ENCODE results near the gene ACVRL1. TPM values are rescaled to one million over a fixed set of nuclear protein-coding genes. Genes with fewer than 3 reads are reported as not detected.

Gene ACVRL1
- total RNA-seq, 2 donors from 2014 or later = 31.1 to 34.8 TPM

DNA sequence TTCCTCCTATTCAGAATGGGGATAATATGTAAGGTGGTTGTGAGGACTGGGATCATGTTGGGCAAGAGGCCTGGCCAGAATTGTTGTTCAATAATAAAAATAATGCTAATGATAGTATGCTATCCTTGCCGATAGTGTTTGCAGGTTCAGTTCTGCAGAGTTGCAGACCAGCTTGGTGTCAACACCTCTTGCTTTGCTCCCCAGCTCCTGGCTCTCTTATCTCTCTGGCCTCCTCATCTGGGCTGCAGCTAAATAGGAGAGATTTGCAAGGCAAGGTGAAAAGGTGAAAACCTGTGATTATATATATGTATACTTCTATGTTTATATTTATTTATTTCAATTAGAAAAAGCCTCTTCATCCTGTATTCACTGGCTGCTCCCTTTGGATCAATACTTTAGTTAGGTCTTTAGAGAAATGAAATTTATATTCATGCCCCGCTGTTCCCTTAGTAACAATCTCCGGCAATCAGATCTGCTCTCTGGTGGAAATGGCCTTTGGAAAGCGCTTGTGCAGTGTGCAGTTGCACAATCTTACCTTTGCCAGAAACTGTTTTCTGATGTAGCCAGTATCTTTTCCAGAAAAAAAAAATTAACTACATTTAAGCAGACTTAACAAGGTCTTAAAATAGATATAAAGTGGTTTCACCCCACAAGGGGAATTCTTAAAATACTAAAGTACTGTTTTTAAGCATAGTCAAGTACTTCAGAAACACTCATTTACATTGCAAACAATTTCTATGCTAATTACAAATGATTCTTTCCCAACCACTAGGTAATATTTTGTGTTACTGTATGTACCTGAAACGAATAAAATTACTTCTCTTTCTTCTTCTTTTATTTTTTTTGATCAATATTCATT, 25.1 kb downstream of the ACVRL1 start:
- 41% methylated on average over 5 of the region's 5 CpGs for WGBS
- no peak for DNase-seq (ENCODE audit: low spot score)

DNA sequence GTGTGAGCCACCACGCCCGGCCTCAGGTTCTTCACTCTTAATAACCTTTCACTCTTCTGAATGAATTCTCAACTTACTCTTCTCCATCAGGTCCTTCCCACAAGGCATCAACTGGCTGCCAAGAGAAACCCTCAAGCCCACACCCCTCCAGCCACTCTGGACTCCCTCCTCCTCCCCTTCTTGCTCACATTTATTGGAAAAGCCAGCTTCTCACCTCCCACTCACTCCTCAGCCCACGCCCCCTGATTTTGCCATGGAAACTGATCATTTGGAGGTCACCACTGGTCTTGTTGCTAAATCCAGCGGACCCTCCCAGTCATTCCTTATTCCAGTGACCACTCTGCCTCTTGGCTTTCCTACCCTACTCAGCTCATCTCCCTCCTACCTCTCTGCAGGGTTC, 26.8 kb downstream of the ACVRL1 start:
- Histone ChIP-seq H3K36me3 (no peaks in the 10 kb centered on the region), H3K4me3 (no peak overlapping the region), H3K27ac (no peak overlapping the region), H3K9me3 (no peaks in the 10 kb centered on the region), H3K4me1 (replicated peaks) (no peaks in the 10 kb centered on the region), H3K27me3 (replicated peaks; ENCODE audit: insufficient read depth) (no peaks in the 10 kb centered on the region)
- no peak for DNase-seq (ENCODE audit: low spot score)
- WGBS = 93% methylated on average over 4 of the region's 4 CpGs
- intact Hi-C loops (cut with DNase I) = no loop called here
- TF ChIP-seq, protein P1, sequence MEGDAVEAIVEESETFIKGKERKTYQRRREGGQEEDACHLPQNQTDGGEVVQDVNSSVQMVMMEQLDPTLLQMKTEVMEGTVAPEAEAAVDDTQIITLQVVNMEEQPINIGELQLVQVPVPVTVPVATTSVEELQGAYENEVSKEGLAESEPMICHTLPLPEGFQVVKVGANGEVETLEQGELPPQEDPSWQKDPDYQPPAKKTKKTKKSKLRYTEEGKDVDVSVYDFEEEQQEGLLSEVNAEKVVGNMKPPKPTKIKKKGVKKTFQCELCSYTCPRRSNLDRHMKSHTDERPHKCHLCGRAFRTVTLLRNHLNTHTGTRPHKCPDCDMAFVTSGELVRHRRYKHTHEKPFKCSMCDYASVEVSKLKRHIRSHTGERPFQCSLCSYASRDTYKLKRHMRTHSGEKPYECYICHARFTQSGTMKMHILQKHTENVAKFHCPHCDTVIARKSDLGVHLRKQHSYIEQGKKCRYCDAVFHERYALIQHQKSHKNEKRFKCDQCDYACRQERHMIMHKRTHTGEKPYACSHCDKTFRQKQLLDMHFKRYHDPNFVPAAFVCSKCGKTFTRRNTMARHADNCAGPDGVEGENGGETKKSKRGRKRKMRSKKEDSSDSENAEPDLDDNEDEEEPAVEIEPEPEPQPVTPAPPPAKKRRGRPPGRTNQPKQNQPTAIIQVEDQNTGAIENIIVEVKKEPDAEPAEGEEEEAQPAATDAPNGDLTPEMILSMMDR (IDR thresholded peaks at IDR 0.05) = no peak
- TF ChIP-seq POLR2AphosphoS5 (IDR thresholded peaks at IDR 0.05) (no peak), POLR2A (IDR thresholded peaks at IDR 0.05) (no peak)

More for the DNA sequence above, 25.1 kb downstream of the ACVRL1 start:
- Histone ChIP-seq H3K36me3 (no peaks in the 10 kb centered on the region), H3K27ac (no peak overlapping the region), H3K4me1 (replicated peaks) (no peaks in the 10 kb centered on the region), H3K4me3 (no peak overlapping the region), H3K27me3 (replicated peaks; ENCODE audit: insufficient read depth) (no peaks in the 10 kb centered on the region), H3K9me3 (no peaks in the 10 kb centered on the region)
- intact Hi-C loops (cut with DNase I) = no loop called here
- TF ChIP-seq POLR2A (IDR thresholded peaks at IDR 0.05) (no peak), POLR2AphosphoS5 (IDR thresholded peaks at IDR 0.05) (no peak)
- TF ChIP-seq, protein P1 (IDR thresholded peaks at IDR 0.05) = peak in 1 of 4 experiments; percentile 5

DNA sequence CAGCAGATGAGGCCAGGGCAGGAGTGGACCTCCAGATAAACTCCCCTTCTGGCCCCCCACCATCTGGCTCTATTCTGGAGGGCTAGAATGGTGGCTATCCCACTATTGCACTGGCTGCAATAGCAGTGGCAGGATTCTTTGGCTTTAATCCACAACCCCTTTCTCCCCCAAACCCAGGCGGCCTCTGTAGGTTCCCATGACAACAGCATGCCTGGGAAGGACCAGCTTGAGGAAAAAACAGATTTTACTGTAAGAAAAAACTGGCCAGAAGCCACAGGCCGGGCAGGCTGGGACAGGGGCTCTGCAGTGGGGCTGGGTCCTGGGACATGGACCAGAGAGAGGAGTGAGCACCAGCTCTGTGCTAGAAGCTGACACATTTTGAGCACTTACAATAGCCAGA, 30.6 kb downstream of the ACVRL1 start:
- no peaks in the 10 kb centered on the region for H3K4me1 ChIP-seq (replicated peaks)
- intact Hi-C loops (cut with DNase I) = no loop called here

DNA sequence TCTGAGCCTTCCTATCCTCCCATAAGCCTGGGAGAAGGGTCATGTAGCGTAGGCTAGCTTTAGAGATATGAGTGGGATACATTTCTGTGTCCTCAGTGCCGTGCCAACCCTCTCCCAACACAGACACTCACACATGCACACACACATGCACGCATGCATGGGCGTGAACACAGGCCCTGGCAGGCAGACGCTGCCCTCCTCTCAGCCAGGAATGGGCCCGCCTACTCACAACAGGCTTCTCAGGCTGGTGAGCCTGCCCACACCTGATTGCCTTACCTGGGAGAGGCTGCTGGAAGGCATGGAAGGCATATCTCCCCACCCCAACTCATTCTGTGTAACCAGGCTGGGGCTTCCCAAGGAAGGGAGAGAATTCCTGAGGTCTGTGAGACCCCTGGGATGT, 31.4 kb downstream of the ACVRL1 start:
- Histone ChIP-seq H3K9me3 (no peaks in the 10 kb centered on the region), H3K36me3 (no peaks in the 10 kb centered on the region), H3K27me3 (replicated peaks; ENCODE audit: insufficient read depth) (no peaks in the 10 kb centered on the region), H3K4me1 (replicated peaks) (no peaks in the 10 kb centered on the region), H3K4me3 (no peak overlapping the region), H3K27ac (no peak overlapping the region)
- no peak for DNase-seq (ENCODE audit: low spot score)
- WGBS = 85% methylated on average over 6 of the region's 6 CpGs
- no peak for TF ChIP-seq POLR2A (IDR thresholded peaks at IDR 0.05)
- no peak for TF ChIP-seq POLR2AphosphoS5 (IDR thresholded peaks at IDR 0.05)
- TF ChIP-seq, protein P1 (IDR thresholded peaks at IDR 0.05) = no peak
- intact Hi-C loops (cut with DNase I) = no loop called here

More for the DNA sequence above, 30.6 kb downstream of the ACVRL1 start:
- DNase-seq (ENCODE audit: low spot score) = no peak
- Histone ChIP-seq H3K36me3 (no peaks in the 10 kb centered on the region), H3K27me3 (replicated peaks; ENCODE audit: insufficient read depth) (no peaks in the 10 kb centered on the region), H3K4me3 (no peak overlapping the region), H3K9me3 (no peaks in the 10 kb centered on the region), H3K27ac (no peak overlapping the region)
- TF ChIP-seq, protein P1 (IDR thresholded peaks at IDR 0.05) = no peak
- TF ChIP-seq POLR2AphosphoS5 (IDR thresholded peaks at IDR 0.05) = no peak
- TF ChIP-seq POLR2A (IDR thresholded peaks at IDR 0.05) = no peak
- 19% methylated on average over 2 of the region's 2 CpGs for WGBS
